Measurements from ENCODE around the gene PRTFDC1.

PRTFDC1 gene

DNA sequence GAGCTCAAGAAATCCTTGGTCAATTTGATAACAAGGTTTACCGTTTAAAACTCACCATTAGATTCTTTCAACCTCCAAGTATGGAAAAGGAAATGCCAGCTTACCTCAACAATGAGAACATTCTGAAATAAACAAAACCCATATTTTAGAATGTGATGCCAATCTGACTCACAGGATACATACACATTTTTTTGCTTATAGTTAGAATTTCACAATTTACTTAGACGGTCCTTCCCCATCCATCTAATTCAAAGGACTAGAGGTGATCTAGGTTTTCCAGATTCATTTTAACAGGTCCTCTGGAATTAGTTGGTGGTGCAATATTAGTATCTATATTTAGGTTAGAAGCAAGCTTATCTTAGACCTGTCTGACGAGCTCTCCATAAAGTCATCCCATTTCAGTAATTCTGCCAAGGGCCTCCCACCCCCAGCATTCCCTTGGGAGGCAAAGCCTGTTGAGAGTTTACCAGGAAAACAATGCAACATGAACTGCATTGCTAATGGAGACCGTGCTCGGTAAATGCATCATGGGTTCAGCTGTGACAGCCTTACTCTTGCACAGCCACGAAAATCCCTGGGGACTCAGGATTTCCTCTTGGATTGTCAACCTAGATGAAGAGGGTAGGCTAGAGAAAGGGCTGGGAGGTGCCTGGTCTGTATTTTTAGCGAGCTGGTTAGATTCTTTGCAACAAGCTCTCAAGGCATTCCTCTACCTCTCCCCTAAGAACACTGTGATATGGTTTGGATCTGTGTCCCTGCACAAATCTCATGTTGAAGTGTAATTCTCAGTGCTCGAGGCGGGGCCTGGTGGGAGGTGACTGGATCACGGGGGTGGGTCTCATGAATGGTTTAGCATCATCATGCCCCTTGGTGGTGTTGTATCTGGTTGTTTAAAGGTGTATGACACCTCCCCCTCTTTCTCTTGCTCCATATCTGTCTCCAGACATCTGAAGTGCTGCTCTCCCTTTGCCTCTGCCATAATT, 93.8 kb downstream of the PRTFDC1 start:
- TF ChIP-seq TAF1 (IDR thresholded peaks at IDR 0.05; ENCODE audit: low read depth, low read length) (no peak), POLR2A (IDR thresholded peaks at IDR 0.05; ENCODE audit: low read depth, low read length) (no peak), POLR2AphosphoS5 (IDR thresholded peaks at IDR 0.05; ENCODE audit: low read depth, low read length) (no peak), PAX5 (IDR thresholded peaks at IDR 0.05; ENCODE audit: insufficient read depth, low read length, severe bottlenecking) (no peak), SPI1 (IDR thresholded peaks at IDR 0.05; ENCODE audit: low read depth, low read length) (no peak), POU2F2 (IDR thresholded peaks at IDR 0.05; ENCODE audit: low read depth, low read length) (no peak)
- DNase-seq (ENCODE audit: insufficient read length, low spot score), result no peak
- FAIRE-seq, result no peak

DNA sequence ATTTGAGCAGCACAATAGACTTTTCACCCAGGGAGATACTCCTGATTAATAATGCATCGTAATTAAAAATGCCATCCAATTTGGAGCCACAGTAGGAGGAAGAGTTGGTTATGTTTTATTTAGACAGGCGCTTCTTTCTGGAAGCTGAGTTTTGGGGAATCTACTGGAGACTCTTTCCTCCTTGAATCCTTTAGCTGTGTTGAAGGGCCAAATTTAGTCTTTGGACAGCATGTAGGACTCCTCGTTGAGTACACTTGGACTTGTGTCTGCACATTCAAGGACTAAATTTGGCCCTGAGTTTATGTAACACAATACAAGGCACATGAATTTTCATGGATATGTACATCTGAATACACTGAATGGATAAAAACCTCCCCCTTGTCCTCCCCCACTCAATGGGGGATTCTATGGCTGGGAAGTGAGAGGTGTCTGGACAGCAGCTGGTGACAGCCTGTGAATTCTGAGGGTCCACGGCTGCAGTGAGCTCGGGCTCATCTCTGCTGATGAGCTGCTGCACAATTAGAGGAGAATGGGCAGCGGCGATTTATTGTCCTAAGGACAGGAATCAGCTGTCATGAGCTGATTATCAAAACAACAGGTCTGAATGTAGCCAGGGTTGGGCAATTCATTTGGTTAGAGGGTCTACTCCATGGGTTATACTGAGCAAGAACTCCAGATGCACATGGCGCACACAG, 95.2 kb downstream of the PRTFDC1 start:
- no peak for FAIRE-seq
- no peak for DNase-seq (ENCODE audit: insufficient read length, low spot score)
- TF ChIP-seq PAX5 (IDR thresholded peaks at IDR 0.05; ENCODE audit: insufficient read depth, low read length, severe bottlenecking) (no peak), POLR2AphosphoS5 (IDR thresholded peaks at IDR 0.05; ENCODE audit: low read depth, low read length) (no peak), SPI1 (IDR thresholded peaks at IDR 0.05; ENCODE audit: low read depth, low read length) (no peak), POU2F2 (IDR thresholded peaks at IDR 0.05; ENCODE audit: low read depth, low read length) (no peak)

DNA sequence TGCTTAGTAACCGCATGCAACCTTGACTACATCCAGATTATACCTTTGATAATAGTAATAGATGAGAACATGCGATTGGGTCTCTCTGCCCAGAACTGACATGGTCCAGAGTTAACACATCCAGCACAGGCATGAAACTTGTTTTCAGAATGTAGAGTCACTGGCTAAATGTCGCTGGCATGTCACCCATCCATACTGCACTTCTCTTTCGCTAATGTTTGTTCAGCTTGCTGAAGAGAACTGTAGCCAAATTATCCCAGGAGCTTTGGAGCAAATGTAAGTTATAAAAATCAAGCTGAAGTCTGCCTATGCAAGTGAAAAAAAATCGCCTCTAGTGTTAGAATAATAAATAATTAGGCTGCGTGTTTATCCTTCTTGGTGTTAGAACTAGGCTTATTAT, 98.2 kb downstream of the PRTFDC1 start:
- TF ChIP-seq PAX5 (IDR thresholded peaks at IDR 0.05; ENCODE audit: insufficient read depth, low read length, severe bottlenecking) (no peak), POU2F2 (IDR thresholded peaks at IDR 0.05; ENCODE audit: low read depth, low read length) (no peak), TAF1 (IDR thresholded peaks at IDR 0.05; ENCODE audit: low read depth, low read length) (no peak), POLR2AphosphoS5 (IDR thresholded peaks at IDR 0.05; ENCODE audit: low read depth, low read length) (no peak), SPI1 (IDR thresholded peaks at IDR 0.05; ENCODE audit: low read depth, low read length) (no peak), POLR2A (IDR thresholded peaks at IDR 0.05; ENCODE audit: low read depth, low read length) (no peak)
- DNase-seq (ENCODE audit: insufficient read length, low spot score), result no peak
- FAIRE-seq, result no peak

GRCh38 chr10:24853661-24854060, 98.7 kb downstream of the PRTFDC1 start:
- TF ChIP-seq POLR2AphosphoS5 (IDR thresholded peaks at IDR 0.05; ENCODE audit: low read depth, low read length), result no peak
- TF ChIP-seq PAX5 (IDR thresholded peaks at IDR 0.05; ENCODE audit: insufficient read depth, low read length, severe bottlenecking), result no peak
- no peak for TF ChIP-seq POU2F2 (IDR thresholded peaks at IDR 0.05; ENCODE audit: low read depth, low read length)
- no peak for DNase-seq (ENCODE audit: insufficient read length, low spot score)
- no peak for FAIRE-seq

DNA sequence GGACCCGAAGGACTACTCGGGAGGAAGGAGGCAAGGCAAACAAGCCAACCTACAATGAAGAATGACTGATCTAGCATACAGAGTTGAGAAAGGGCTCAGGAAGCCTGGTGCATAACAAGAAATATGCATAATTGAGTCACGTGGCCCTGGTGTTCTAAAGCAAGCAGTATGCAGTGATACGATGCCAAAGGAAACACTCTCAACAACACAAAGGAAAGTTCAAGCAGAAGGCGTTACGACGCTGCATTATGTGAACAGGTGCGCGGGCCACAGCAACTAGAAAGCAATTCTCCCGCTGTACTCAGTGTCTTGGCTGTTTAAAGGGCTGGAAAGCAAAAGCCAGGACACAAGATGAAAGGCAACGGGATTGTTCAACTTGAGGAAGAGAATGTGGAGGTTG, 100.8 kb downstream of the PRTFDC1 start:
- FAIRE-seq (no peak), DNase-seq (ENCODE audit: insufficient read length, low spot score) (no peak)
- no peak for TF ChIP-seq TAF1 (IDR thresholded peaks at IDR 0.05; ENCODE audit: low read depth, low read length)
- TF ChIP-seq POLR2AphosphoS5 (IDR thresholded peaks at IDR 0.05; ENCODE audit: low read depth, low read length), result no peak
- TF ChIP-seq POLR2A (IDR thresholded peaks at IDR 0.05; ENCODE audit: low read depth, low read length), result no peak
- TF ChIP-seq POU2F2 (IDR thresholded peaks at IDR 0.05; ENCODE audit: low read depth, low read length), result no peak
- TF ChIP-seq SPI1 (IDR thresholded peaks at IDR 0.05; ENCODE audit: low read depth, low read length), result no peak
- no peak for TF ChIP-seq PAX5 (IDR thresholded peaks at IDR 0.05; ENCODE audit: insufficient read depth, low read length, severe bottlenecking)

GRCh38 chr10:24850727-24851296, 101.6 kb downstream of the PRTFDC1 start:
- no peak for TF ChIP-seq SPI1 (IDR thresholded peaks at IDR 0.05; ENCODE audit: low read depth, low read length)
- no peak for TF ChIP-seq PAX5 (IDR thresholded peaks at IDR 0.05; ENCODE audit: insufficient read depth, low read length, severe bottlenecking)
- TF ChIP-seq TAF1 (IDR thresholded peaks at IDR 0.05; ENCODE audit: low read depth, low read length), result no peak
- no peak for TF ChIP-seq POLR2A (IDR thresholded peaks at IDR 0.05; ENCODE audit: low read depth, low read length)
- no peak for TF ChIP-seq POU2F2 (IDR thresholded peaks at IDR 0.05; ENCODE audit: low read depth, low read length)
- TF ChIP-seq POLR2AphosphoS5 (IDR thresholded peaks at IDR 0.05; ENCODE audit: low read depth, low read length), result no peak
- FAIRE-seq, result no peak

DNA sequence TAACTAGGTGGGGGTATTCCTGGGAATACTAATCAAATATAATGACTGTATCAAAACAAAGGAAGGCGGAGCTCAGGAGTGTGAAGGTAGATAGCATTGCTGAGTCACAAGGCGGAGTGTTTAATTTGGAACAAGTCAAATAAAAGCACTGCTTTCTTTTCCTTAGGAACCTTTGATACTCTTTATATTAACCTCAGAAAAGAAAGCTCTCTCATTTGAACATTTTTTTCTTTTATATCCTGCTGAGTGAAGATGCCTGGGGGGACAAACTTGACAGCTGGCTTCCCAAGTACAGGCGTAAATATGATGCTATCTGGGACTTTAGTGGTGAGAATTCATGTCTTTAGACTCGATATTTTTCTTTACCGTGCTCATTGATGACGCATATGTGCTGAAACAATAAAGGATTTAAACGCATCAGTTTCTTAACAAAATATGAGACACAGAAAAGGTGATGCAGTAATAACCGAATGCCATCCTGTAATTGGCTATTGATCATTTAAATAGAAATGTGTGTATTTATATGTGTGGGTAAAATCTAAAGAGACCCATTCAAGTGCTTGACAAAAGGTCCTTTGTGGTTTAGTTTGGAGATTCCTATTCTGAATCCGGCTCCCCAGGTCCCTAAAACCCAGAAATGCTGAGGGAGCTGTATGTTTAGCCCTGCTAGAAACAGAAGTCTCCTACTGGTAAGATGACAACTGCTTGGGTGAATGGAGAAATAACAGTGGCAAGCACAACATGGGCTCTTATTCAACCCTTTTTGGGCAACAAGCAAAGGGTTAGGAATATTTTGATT, 102.7 kb downstream of the PRTFDC1 start:
- TF ChIP-seq POU2F2 (IDR thresholded peaks at IDR 0.05; ENCODE audit: low read depth, low read length) (no peak), TAF1 (IDR thresholded peaks at IDR 0.05; ENCODE audit: low read depth, low read length) (no peak), POLR2AphosphoS5 (IDR thresholded peaks at IDR 0.05; ENCODE audit: low read depth, low read length) (no peak), POLR2A (IDR thresholded peaks at IDR 0.05; ENCODE audit: low read depth, low read length) (no peak), SPI1 (IDR thresholded peaks at IDR 0.05; ENCODE audit: low read depth, low read length) (no peak), PAX5 (IDR thresholded peaks at IDR 0.05; ENCODE audit: insufficient read depth, low read length, severe bottlenecking) (no peak)
- DNase-seq (ENCODE audit: insufficient read length, low spot score) (no peak), FAIRE-seq (no peak)

More at GRCh38 chr10:24850727-24851296, 101.6 kb downstream of the PRTFDC1 start:
- no peak for DNase-seq (ENCODE audit: insufficient read length, low spot score)

- TF ChIP-seq POLR2AphosphoS5 (IDR thresholded peaks at IDR 0.05; ENCODE audit: low read depth, low read length), result no peak
- no peak for FAIRE-seq
- DNase-seq (ENCODE audit: insufficient read length, low spot score), result no peak
Observed at GRCh38 chr10:24849051-24849450, 103.4 kb downstream of the PRTFDC1 start.

GRCh38 chr10:24848195-24848594, 104.2 kb downstream of the PRTFDC1 start:
- FAIRE-seq (no peak), DNase-seq (ENCODE audit: insufficient read length, low spot score) (no peak)
- no peak for TF ChIP-seq POLR2AphosphoS5 (IDR thresholded peaks at IDR 0.05; ENCODE audit: low read depth, low read length)
- TF ChIP-seq SPI1 (IDR thresholded peaks at IDR 0.05; ENCODE audit: low read depth, low read length), result no peak
- TF ChIP-seq TAF1 (IDR thresholded peaks at IDR 0.05; ENCODE audit: low read depth, low read length), result no peak
- no peak for TF ChIP-seq PAX5 (IDR thresholded peaks at IDR 0.05; ENCODE audit: insufficient read depth, low read length, severe bottlenecking)
- no peak for TF ChIP-seq POLR2A (IDR thresholded peaks at IDR 0.05; ENCODE audit: low read depth, low read length)
- TF ChIP-seq POU2F2 (IDR thresholded peaks at IDR 0.05; ENCODE audit: low read depth, low read length), result no peak
